NCI-H82 treated with DMSO at 0.1 percent for 48 hours (cell line): Measurements from ENCODE around the gene UQCRQ.

Experiments
- DNase-seq: peaks from one replicate; lab custom pipeline; 2025; ENCODE audit not compliant: unreplicated experiment; lab: John Stamatoyannopoulos, UW

Gene UQCRQ

GRCh38 chr5:132866342-132867045 is at the start of gene UQCRQ, which contains the start of gene GDF9:
Gene UQCRQ, plus strand, starts transcription at chr5:132866642. Its CDS starts 240 bp downstream, at chr5:132866882.
Gene GDF9, minus strand, starts transcription at chr5:132866469. Its CDS starts 1,936 bp downstream, at chr5:132864533.
- DNase-seq: peak; percentile 96

- DNase-seq: no peak
These were observed 49.4 kb upstream of the UQCRQ start for GRCh38 chr5:132817011-132817410.

GRCh38 chr5:132819468-132819867 is 47.0 kb upstream of the UQCRQ start:
- DNase-seq: no peak

- DNase-seq: peak; percentile 56
These were observed 46.2 kb upstream of the UQCRQ start for GRCh38 chr5:132820162-132820754.

GRCh38 chr5:132821350-132821749 is 45.1 kb upstream of the UQCRQ start:
- no peak for DNase-seq

- no peak for DNase-seq
These were observed 44.7 kb upstream of the UQCRQ start for GRCh38 chr5:132821791-132822190.

- no peak for DNase-seq
These were observed 43.6 kb upstream of the UQCRQ start for GRCh38 chr5:132822650-132823480.

GRCh38 chr5:132823481-132824050 is 42.9 kb upstream of the UQCRQ start:
- no peak for DNase-seq

- no peak for DNase-seq
These were observed 42.0 kb upstream of the UQCRQ start for GRCh38 chr5:132824426-132824825.

- DNase-seq: no peak
These were observed 41.2 kb upstream of the UQCRQ start for GRCh38 chr5:132825033-132825833.

GRCh38 chr5:132825834-132826391 is 40.5 kb upstream of the UQCRQ start:
- DNase-seq: no peak

GRCh38 chr5:132826424-132827082 is 39.9 kb upstream of the UQCRQ start:
- DNase-seq: no peak

- DNase-seq: no peak
These were observed 38.3 kb upstream of the UQCRQ start for GRCh38 chr5:132827943-132828673.

- no peak for DNase-seq
These were observed 37.5 kb upstream of the UQCRQ start for GRCh38 chr5:132828846-132829494.

GRCh38 chr5:132829742-132830435 is 36.6 kb upstream of the UQCRQ start:
- peak; percentile 20 for DNase-seq

- no peak for DNase-seq
These were observed 35.9 kb upstream of the UQCRQ start, which contains the start of gene SHROOM1 for GRCh38 chr5:132830436-132831094. Gene SHROOM1, minus strand, starts transcription at chr5:132830647. Its CDS starts 4,507 bp downstream, at chr5:132826140.

- DNase-seq: no peak
These were observed 35.2 kb upstream of the UQCRQ start for GRCh38 chr5:132831095-132831860.
